GM21737 (cell line): ENCODE measurements around the gene RDX.
"Not testable (repeated sequence)": the region's sequence is repeated elsewhere in the genome, so short reads cannot be mapped to it uniquely, and the experiment has no call there.

Experiments
- ATAC-seq: cut with Tn5 transposase; IDR thresholded peaks from one replicate; pipeline ENCODE4 v1.9.1; 2021; ENCODE audit warnings: mild to moderate bottlenecking, moderate library complexity; ENCODE audit not compliant: unreplicated experiment

The RDX gene

GRCh38 chr11:110280595-110280994, 15.8 kb downstream of the RDX start:
- not testable (repeated sequence) for ATAC-seq

DNA sequence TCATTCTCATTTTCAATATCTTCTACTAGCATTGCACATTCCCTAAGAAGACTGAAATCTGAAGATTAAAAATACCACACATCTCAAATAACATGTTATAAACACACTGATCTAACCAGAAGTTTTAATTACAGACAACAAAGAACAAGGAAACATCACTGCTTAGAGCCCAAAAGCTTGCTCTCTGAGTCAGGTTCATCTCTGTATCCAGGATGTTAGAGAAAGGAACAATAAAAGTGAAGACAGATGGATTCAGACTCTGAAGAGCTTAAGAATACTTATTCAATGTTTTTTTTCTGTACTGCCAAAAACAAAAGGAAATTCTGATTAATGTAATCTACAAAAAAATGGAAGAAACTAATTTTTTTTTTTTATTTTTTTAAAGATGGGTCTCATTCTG, 16.5 kb downstream of the RDX start:
- ATAC-seq: no peak

- ATAC-seq: no peak
These were observed 23.5 kb downstream of the RDX start for GRCh38 chr11:110272919-110273318.

- ATAC-seq: no peak
These were observed 26.4 kb downstream of the RDX start for GRCh38 chr11:110269996-110270395.

DNA sequence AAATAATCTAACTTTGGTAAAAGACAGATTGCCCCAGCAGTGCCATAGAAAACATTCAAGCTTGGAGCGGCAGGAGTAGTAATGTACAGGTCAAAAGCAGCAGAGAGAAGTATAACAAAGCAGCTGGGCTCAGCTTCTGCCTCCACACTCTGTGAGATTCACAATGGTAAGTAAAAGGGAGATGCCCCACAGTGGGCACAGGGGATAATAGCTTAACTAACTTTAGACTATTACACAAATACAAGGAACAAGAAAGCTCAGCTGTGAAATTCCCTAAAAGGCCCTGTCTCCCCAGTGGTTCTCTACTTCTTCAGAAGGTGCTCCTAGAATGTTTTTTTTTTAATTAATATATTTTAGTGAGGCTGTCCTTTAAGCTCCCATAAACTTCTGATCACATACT, 28.0 kb downstream of the RDX start:
- ATAC-seq: no peak

- no peak for ATAC-seq
These were observed 34.4 kb downstream of the RDX start for GRCh38 chr11:110262072-110262403.

GRCh38 chr11:110261195-110262071, 35.0 kb downstream of the RDX start:
- no peak for ATAC-seq

DNA sequence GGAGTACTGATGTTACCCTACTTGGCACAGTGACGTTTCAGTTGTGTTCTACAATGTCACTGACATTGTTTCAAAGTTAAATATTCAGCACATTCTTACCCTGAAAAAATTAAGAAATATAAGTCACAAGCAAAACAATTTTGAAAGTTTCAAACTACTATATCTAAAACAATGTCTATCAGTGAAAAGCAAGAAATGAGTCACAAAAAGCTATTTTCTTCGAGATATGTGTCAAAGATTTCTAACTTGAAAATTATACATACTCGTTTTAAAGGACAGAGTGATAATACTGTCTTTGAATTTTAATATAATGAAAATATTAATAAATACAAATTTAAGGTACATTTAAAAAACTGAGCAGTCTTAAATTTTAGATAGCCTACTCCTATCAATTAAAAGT, 42.9 kb downstream of the RDX start:
- no peak for ATAC-seq

GRCh38 chr11:110251836-110252235, 44.6 kb downstream of the RDX start:
- ATAC-seq: no peak

DNA sequence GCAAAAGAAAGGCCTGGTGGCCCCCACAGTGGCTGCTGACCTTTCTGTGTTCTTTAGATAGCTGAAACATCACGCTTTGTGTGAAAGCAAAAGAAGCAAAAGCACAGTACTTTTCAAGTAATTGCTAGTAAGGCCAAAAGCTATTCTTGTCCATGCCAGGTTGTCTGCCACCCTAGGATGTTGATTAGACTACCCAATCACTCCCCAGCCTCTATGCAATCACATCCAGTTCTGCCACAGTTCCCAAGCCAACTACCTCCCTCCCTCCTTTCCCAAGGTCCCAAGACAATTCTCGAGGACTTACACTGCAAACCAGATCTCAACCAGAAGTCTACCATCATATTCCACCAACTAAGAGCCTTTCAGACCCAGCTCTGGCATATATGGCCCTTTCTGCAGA, 46.2 kb downstream of the RDX start:
- no peak for ATAC-seq

- ATAC-seq: no peak
These were observed 46.6 kb downstream of the RDX start for GRCh38 chr11:110249766-110250165.

DNA sequence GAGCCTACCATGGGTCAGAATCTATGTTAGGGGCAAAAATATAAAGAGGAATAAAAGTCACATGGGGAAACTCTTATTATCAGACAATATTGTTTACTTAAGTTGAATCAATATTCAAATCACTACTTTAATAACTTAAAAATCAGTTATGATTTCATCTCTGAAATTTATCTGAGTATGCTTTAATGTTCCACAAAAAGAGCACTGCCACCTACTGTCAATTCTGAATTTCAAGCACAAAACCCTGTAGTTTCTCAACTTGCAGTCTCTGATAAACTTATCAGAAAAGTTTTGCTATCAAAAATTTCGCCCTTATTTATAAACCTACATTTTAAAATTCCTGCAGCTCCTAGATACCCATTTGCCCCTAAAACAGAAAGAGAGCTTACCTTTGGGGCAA, 47.3 kb downstream of the RDX start:
- no peak for ATAC-seq

DNA sequence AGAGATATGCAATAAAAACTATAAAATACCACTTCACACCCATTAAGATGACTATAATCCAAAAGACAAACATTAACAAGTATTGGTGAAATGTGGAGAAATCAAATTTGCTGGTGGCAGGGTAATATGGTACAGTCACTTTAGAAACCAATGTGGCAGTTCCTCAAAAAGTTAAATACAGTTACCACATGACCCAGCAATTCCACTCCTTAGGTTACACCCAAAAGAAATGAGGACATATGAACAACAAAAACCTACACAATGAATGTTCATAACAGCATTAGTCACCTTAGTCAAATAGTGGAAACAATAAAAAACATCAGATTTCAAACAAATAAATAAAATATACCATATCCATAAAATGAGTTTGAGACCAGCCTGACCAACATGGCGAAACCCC, 52.6 kb downstream of the RDX start:
- ATAC-seq: no peak

DNA sequence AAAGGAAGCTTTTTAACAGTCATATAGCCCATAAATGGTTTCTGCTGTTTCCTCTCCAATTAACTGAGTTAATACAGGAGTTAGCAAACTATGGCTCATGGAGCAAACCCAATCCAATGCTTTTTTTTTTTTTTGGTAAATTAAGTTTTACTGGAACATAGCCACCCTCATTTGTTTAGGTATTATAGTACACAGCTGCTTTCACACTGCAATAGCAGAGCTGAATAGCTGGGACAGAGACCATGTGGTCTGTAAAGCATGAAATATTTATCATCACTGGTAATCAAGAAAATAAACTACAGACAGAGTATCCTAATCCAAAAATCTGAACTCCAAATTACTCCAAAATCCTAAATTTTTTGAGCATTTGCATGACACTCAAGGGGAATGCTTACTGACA, 53.7 kb downstream of the RDX start:
- ATAC-seq: no peak

- ATAC-seq: no peak
These were observed 54.2 kb downstream of the RDX start for GRCh38 chr11:110242188-110242587.

DNA sequence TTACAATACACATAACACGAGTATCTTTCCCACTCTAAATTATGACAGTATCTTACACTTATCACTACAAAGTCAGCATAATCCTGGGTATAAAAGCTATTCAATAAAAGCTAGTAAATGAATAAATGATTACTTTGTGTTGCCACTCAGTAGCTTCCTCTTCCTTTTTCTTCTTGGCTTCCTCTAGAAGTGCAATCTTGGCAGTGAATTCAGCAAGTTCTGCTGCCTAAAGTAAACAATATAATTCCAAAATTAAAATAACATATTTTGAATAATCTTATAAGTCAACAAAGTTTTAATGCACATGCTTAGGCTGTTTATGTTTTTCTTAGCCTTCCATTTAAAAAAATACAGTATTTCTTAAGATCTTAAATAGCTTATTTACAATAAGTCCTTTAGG, 60.4 kb downstream of the RDX start:
- ATAC-seq: no peak

GRCh38 chr11:110230377-110230776, 66.0 kb downstream of the RDX start:
- no peak for ATAC-seq

- ATAC-seq: no peak
These were observed 77.2 kb downstream of the RDX start for GRCh38 chr11:110219006-110219785.

GRCh38 chr11:110217936-110218335, 78.5 kb downstream of the RDX start:
- no peak for ATAC-seq

- no peak for ATAC-seq
These were observed 79.1 kb downstream of the RDX start for GRCh38 chr11:110217223-110217877.

GRCh38 chr11:110209313-110209694, 87.1 kb downstream of the RDX start:
- not testable (repeated sequence) for ATAC-seq
